K562 (cell line): ENCODE measurements around the gene OPRM1. TPM values are rescaled to one million over a fixed set of nuclear protein-coding genes. Genes with fewer than 3 reads are reported as not detected.

Experiments
- ATAC-seq: fragments of 200-7000 bp; cut with Tn5 transposase; 3 replicates; pipeline ENCODE4 v1.9.1; 2020; ENCODE audit warnings: moderate library complexity
- BruUV-seq: library from RNA; stranded (reverse); fragments of 400-500 nt; replicated peaks from 2 replicates; lab custom pipeline; 2021; lab: Mats Ljungman, UMichigan
- CTCF ChIA-PET: fragments of 300-600 bp; formaldehyde crosslinking; extraction: SDS; loops from one replicate; lab custom pipeline; 2021; ENCODE audit warnings: low intra/inter-chr PET ratio; lab: Yijun Ruan, JAX
- POLR2A ChIA-PET: fragments of 300-600, 350-650 bp; sonication (Branson Sonifier 250); formaldehyde crosslinking; extraction: SDS; loops from one replicate; lab custom pipeline; 2021; ENCODE audit warnings: antibody characterized with exemption, inconsistent platforms; lab: Yijun Ruan, JAX
- DNase-seq, 4 experiments: peaks; one replicate each; pipeline versions ENCODE4 v3.0.0 to v3.0.0-alpha.2; 2011 to 2018; ENCODE audit warnings: low spot score in 3 of 4, mixed read lengths in 3 of 4; ENCODE audit errors: extremely low read depth in 1 of 4
- FAIRE-seq: peaks from 2 replicates; lab custom pipeline; 2011; peaks lifted over from hg19 to GRCh38; lab: Jason Lieb, UNC
- H2AFZ ChIP-seq: 2 replicates; pipeline ENCODE4 v1.6.0; 2011; ENCODE audit warnings: low read depth, low read length, control low read depth, inconsistent platforms
- H3K27ac ChIP-seq: fragments of 200-600 bp; 3 replicates; pipeline ENCODE4 v1.8.0; 2011; ENCODE audit warnings: low read depth, mild to moderate bottlenecking, control low read depth, inconsistent platforms, low read length, moderate library complexity, mixed read lengths; ENCODE audit errors: extremely low read depth
- H3K27me3 ChIP-seq, 2 experiments: fragments of 300-600 bp in 1 of 2; 2 replicates in 1 of 2; 3 replicates in 1 of 2; pipeline versions ENCODE4 v1.6.0 to v1.8.0; 2011; ENCODE audit warnings: inconsistent platforms in 2 of 2, low read length in 2 of 2, mild to moderate bottlenecking in 1 of 2, mixed read lengths in 1 of 2, moderate library complexity in 1 of 2; ENCODE audit not compliant: control insufficient read depth in 2 of 2, insufficient read depth in 2 of 2
- H3K36me3 ChIP-seq: fragments of 300-600 bp; 3 replicates; pipeline ENCODE4 v1.8.0; 2011; ENCODE audit warnings: mild to moderate bottlenecking, low read length, inconsistent platforms; ENCODE audit not compliant: control insufficient read depth, insufficient read depth
- H3K4me1 ChIP-seq, 2 experiments: fragments of 200-600 bp in 1 of 2; replicated peaks in 1 of 2; 2 replicates in 1 of 2; 3 replicates in 1 of 2; pipeline versions ENCODE4 v1.5.1 to v1.8.0; 2011; ENCODE audit warnings: inconsistent platforms in 2 of 2, low read length in 2 of 2, mild to moderate bottlenecking in 1 of 2, mixed read lengths in 1 of 2, moderate library complexity in 1 of 2; ENCODE audit not compliant: control insufficient read depth in 2 of 2, insufficient read depth in 2 of 2
- H3K4me2 ChIP-seq: 2 replicates; pipeline ENCODE4 v1.6.1; 2011; ENCODE audit warnings: low read length, control low read depth, inconsistent platforms, mixed read lengths; ENCODE audit not compliant: insufficient read depth
- H3K4me3 ChIP-seq: fragments of 200-600 bp; sonication (generic), shearing (Covaris generic); 2 replicates; pipeline ENCODE4 v1.5.1; 2016; ENCODE audit warnings: control low read depth, inconsistent platforms
- H3K79me2 ChIP-seq: fragments of 200-600 bp; 3 replicates; pipeline ENCODE4 v1.8.0; 2011; ENCODE audit warnings: low read length, inconsistent platforms; ENCODE audit not compliant: control insufficient read depth, insufficient read depth
- H3K9ac ChIP-seq, 2 experiments: 2 replicates each; pipeline versions ENCODE4 v1.6.0 to v1.6.1; 2011; ENCODE audit warnings: low read depth in 2 of 2, low read length in 2 of 2, control low read depth in 1 of 2, inconsistent platforms in 1 of 2, mild to moderate bottlenecking in 1 of 2, mixed read lengths in 1 of 2; ENCODE audit not compliant: insufficient read depth in 1 of 2
- H3K9me1 ChIP-seq: one replicate; pipeline ENCODE4 v1.6.0; 2011; ENCODE audit warnings: inconsistent platforms, mild to moderate bottlenecking, low read length, moderate library complexity; ENCODE audit not compliant: control insufficient read depth, insufficient read depth
- H3K9me3 ChIP-seq: replicated peaks from 2 replicates; pipeline ENCODE4 v1.5.1; 2011; ENCODE audit warnings: low read depth, low read length, inconsistent platforms; ENCODE audit not compliant: control insufficient read depth, insufficient read depth
- H4K20me1 ChIP-seq: replicated peaks from 2 replicates; pipeline ENCODE4 v1.6.1; 2011; ENCODE audit warnings: low read length, inconsistent platforms, mixed read lengths; ENCODE audit not compliant: control insufficient read depth, insufficient read depth
- ATF7 ChIP-seq: fragments of 450-650 bp; IDR thresholded peaks from 2 replicates; pipeline ENCODE4 v1.7.1; 2014; ENCODE audit warnings: mild to moderate bottlenecking, moderate library complexity
- E2F8 ChIP-seq: fragments of 450-650 bp; IDR thresholded peaks from 2 replicates; pipeline ENCODE4 v1.7.1; 2018; ENCODE audit warnings: mild to moderate bottlenecking, low read depth; ENCODE audit not compliant: partially characterized antibody
- EHMT2 ChIP-seq: fragments of 450-650 bp; IDR thresholded peaks from 2 replicates; pipeline ENCODE4 v1.6.1; 2018; ENCODE audit warnings: antibody characterized with exemption
- FOS ChIP-seq: IDR thresholded peaks from 3 replicates; pipeline ENCODE4 v1.6.1; 2011; ENCODE audit not compliant: insufficient read length; ENCODE audit errors: extremely low read depth
- GTF2A2 ChIP-seq: IDR thresholded peaks from 2 replicates; pipeline ENCODE4 v1.6.1; 2016; ENCODE audit warnings: mild to moderate bottlenecking, missing genetic modification characterization, missing compliant biosample characterization
- HMBOX1 ChIP-seq: sonication (generic); IDR thresholded peaks from 2 replicates; pipeline ENCODE4 v1.6.1; 2016
- ID3 ChIP-seq, 2 experiments: fragments of 250-450 bp in 1 of 2; fragments of 450-650 bp in 1 of 2; sonication (Bioruptor Pico) in 1 of 2; IDR thresholded peaks; 2 replicates each; pipeline versions ENCODE4 v1.6.1 to v1.8.0; 2016 to 2021; ENCODE audit warnings: mild to moderate bottlenecking in 2 of 2, moderate library complexity in 2 of 2, missing compliant biosample characterization in 1 of 2, missing genetic modification characterization in 1 of 2
- SAFB2 ChIP-seq: fragments of 200-400 bp; formaldehyde crosslinking; IDR thresholded peaks from 2 replicates; pipeline ENCODE4 v1.6.1; 2018; ENCODE audit warnings: borderline replicate concordance, low read length, low read depth, moderate library complexity; ENCODE audit not compliant: severe bottlenecking
- STAG1 ChIP-seq: sonication (generic); formaldehyde crosslinking; IDR thresholded peaks from 2 replicates; pipeline ENCODE4 v1.5.0; 2020; ENCODE audit warnings: missing genetic modification reagents, borderline replicate concordance
- STAT6 ChIP-seq: sonication (generic); formaldehyde crosslinking; IDR thresholded peaks from 2 replicates; pipeline ENCODE4 v1.8.1; 2023; ENCODE audit warnings: mild to moderate bottlenecking, missing genetic modification reagents
- ZBTB8A ChIP-seq: fragments of 450-650 bp; IDR thresholded peaks from 2 replicates; pipeline ENCODE4 v1.6.1; 2018; ENCODE audit warnings: mild to moderate bottlenecking, moderate library complexity; ENCODE audit not compliant: partially characterized antibody
- WGBS: fragments of 100-300 bp; shearing (Covaris generic); methylation state at CpG from one replicate; pipeline ENCODE4 v1.1.6; 2016; ENCODE audit warnings: low coverage, mixed read lengths; ENCODE audit not compliant: insufficient coverage; ENCODE audit errors: missing lambda C conversion rate; 5-methylcytosine and 5-hydroxymethylcytosine counted together
- in situ Hi-C: fragments of 300-500 bp; cut with MboI; formaldehyde crosslinking; loops from 4 replicates; pipeline ENCODE4 v1.15.0; 2018; ENCODE audit warnings: inconsistent platforms, mixed read lengths
- intact Hi-C: fragments of 100-400 bp; cut with micrococcal nuclease; formaldehyde crosslinking; loops from 2 replicates; pipeline ENCODE4 v1.14.2; 2022
- polyA plus RNA-seq, 8 experiments: library from polyadenylated mRNA; depleted of rRNA in 4 of 8; stranded (reverse) in 5 of 8; unstranded in 3 of 8; fragments of >200 nt; fragmentation: Nextera tagmentation in 2 of 8; fragmentation: Illumina TruSeq in 1 of 8; extraction: Ambion mirVana in 2 of 8; extraction: Trizol in 1 of 8; gene quantifications; 2 replicates each; pipeline versions ENCODE4 v1.2.1 to v1.2.3, GENCODE V29; 2011 to 2014; ENCODE audit warnings: inconsistent platforms in 1 of 8, missing spikeins in 1 of 8
- total RNA-seq, 7 experiments: library from RNA; depleted of rRNA in 6 of 7; stranded (reverse); fragments of >200 nt in 6 of 7; fragmentation: Illumina TruSeq in 2 of 7; extraction: Trizol in 2 of 7; gene quantifications; 2 replicates each; pipeline versions ENCODE4 v1.2.1 to v1.2.3, GENCODE V29; 2011 to 2021; ENCODE audit warnings: low replicate concordance in 1 of 7

The OPRM1 gene
- total and polyA plus RNA-seq, 9 of the 15 experiments (the other 6 are each of a cell fraction or from before 2014, with no cell fraction given): not detected

- TF ChIP-seq E2F8 (no peak), EHMT2 (no peak)
Observed at GRCh38 chr6:154167126-154167525, 128.1 kb downstream of the OPRM1 start (continued).

GRCh38 chr6:154169193-154169847 lies 130.3 kb downstream of the OPRM1 start:
- in situ Hi-C loops: loop anchor here (25.0 kb wide), 1 partner anchor 643 kb away; no protein-coding TSS in a partner anchor
- WGBS: 0% methylated on average over 5 of the region's 5 CpGs
- H3K4me1 ChIP-seq: no peaks in the 10 kb centered on the region
- H3K9me1 ChIP-seq: no peaks in the 10 kb centered on the region
- no peaks in the 10 kb centered on the region; the same call in 1 of the 2 replicates for H4K20me1 ChIP-seq
- no peak for DNase-seq
- no peaks in the 10 kb centered on the region for H3K79me2 ChIP-seq
- FAIRE-seq: no peak
- no TSS peak for BruUV-seq
- no peak overlapping the region for H3K27ac ChIP-seq
- H3K27me3 ChIP-seq: no peaks in the 10 kb centered on the region
- POLR2A ChIA-PET: no interaction called here
- H3K4me3 ChIP-seq: no peak overlapping the region
- no peak overlapping the region for H2AFZ ChIP-seq
- ATAC-seq: no peak
- no peaks in the 10 kb centered on the region for H3K9me3 ChIP-seq
- CTCF ChIA-PET: no interaction called here
- H3K36me3 ChIP-seq: no peaks in the 10 kb centered on the region
- intact Hi-C loops: no loop called here
- H3K4me2 ChIP-seq: no peak overlapping the region
- H3K9ac ChIP-seq: no peak overlapping the region
- TF ChIP-seq ATF7: no peak
- no peak for TF ChIP-seq GTF2A2 (tag)
- no peak for TF ChIP-seq ZBTB8A
- no peak for TF ChIP-seq ID3 (CRISPR knock-in tag; IDR thresholded peaks at IDR 0.05)
- TF ChIP-seq ID3 (tag; IDR thresholded peaks at IDR 0.05): no peak
- no peak for TF ChIP-seq HMBOX1
- TF ChIP-seq STAT6 (CRISPR knock-in tag): no peak
- TF ChIP-seq SAFB2: no peak
- no peak for TF ChIP-seq FOS
- TF ChIP-seq STAG1: no peak
